HG03354 (cell line): ENCODE measurements around the gene SLC35A4.
"Not testable (repeated sequence)": the region's sequence is repeated elsewhere in the genome, so short reads cannot be mapped to it uniquely, and the experiment has no call there.

Source experiments
- ATAC-seq: cut with Tn5 transposase; IDR thresholded peaks from one replicate; pipeline ENCODE4 v1.9.1; 2021; ENCODE audit warnings: mild to moderate bottlenecking; ENCODE audit not compliant: unreplicated experiment, poor library complexity, severe bottlenecking

The SLC35A4 gene

GRCh38 chr5:140579188-140579747, 14.6 kb downstream of the SLC35A4 start:
- ATAC-seq: not testable (repeated sequence)

GRCh38 chr5:140587495-140587894, 22.9 kb downstream of the SLC35A4 start:
- ATAC-seq: no peak

GRCh38 chr5:140588311-140589070, 23.9 kb downstream of the SLC35A4 start:
- no peak for ATAC-seq

GRCh38 chr5:140590861-140591260, 26.2 kb downstream of the SLC35A4 start:
- ATAC-seq: no peak

- ATAC-seq: no peak
Measured at GRCh38 chr5:140591747-140592372, 27.2 kb downstream of the SLC35A4 start.

- ATAC-seq: not testable (repeated sequence)
Measured at GRCh38 chr5:140593070-140593469, 28.4 kb downstream of the SLC35A4 start.

- ATAC-seq: no peak
Measured at GRCh38 chr5:140594169-140594568, 29.5 kb downstream of the SLC35A4 start.

- no peak for ATAC-seq
Measured at GRCh38 chr5:140595538-140596300, 31.1 kb downstream of the SLC35A4 start.

- no peak for ATAC-seq
Measured at GRCh38 chr5:140596321-140596741, 31.7 kb downstream of the SLC35A4 start.

- no peak for ATAC-seq
Measured at GRCh38 chr5:140598836-140599235, 34.2 kb downstream of the SLC35A4 start.

GRCh38 chr5:140600096-140600495, 35.5 kb downstream of the SLC35A4 start:
- ATAC-seq: no peak

GRCh38 chr5:140602147-140602546, 37.5 kb downstream of the SLC35A4 start:
- ATAC-seq: no peak

- not testable (repeated sequence) for ATAC-seq
Measured at GRCh38 chr5:140603446-140603698, 38.7 kb downstream of the SLC35A4 start.

GRCh38 chr5:140603734-140604133, 39.1 kb downstream of the SLC35A4 start:
- ATAC-seq: no peak

GRCh38 chr5:140605879-140606278, 41.3 kb downstream of the SLC35A4 start:
- no peak for ATAC-seq

GRCh38 chr5:140607031-140607430, 42.4 kb downstream of the SLC35A4 start:
- no peak for ATAC-seq

- no peak for ATAC-seq
Measured at GRCh38 chr5:140608722-140609121, 44.1 kb downstream of the SLC35A4 start.

GRCh38 chr5:140609126-140609525, 44.5 kb downstream of the SLC35A4 start:
- ATAC-seq: no peak

GRCh38 chr5:140611020-140611521, 46.4 kb downstream of the SLC35A4 start:
- ATAC-seq: no peak
